ENCODE results near the gene TSSK3.

- TF ChIP-seq CTCF (conservative IDR thresholded peaks at IDR 0.05; ENCODE audit: low read length) (no peak), EZH2phosphoT487 (IDR thresholded peaks at IDR 0.05; ENCODE audit: borderline replicate concordance) (no peak)
These were observed 32.6 kb downstream of the TSSK3 start for GRCh38 chr1:32394890-32395432.
